NOMO-1 treated with dmso at 0.1 percent for 144 hours (cell line): ENCODE measurements around the gene RAPGEF5.

Experiments
- DNase-seq: peaks from one replicate; lab custom pipeline; 2025; ENCODE audit not compliant: unreplicated experiment; lab: John Stamatoyannopoulos, UW

The RAPGEF5 gene

DNA sequence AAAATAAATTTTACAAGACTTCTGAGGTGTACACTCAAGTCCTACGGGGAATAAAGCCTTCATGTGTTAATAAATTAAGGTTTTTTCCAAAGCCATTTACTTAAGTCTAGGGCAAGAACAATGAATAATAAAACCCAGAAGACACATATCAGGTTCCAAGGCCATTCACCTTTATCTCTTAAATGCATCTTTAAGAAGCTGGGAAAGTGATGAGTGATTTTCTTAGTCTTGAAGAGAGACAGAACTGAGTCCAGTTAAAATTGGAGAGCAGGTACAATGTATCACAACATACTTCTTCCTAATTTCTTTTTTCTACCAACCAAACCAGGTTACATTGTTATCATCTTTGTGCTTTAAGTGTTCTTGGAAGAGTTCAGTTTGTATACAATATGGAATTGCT, 189.5 kb downstream of the RAPGEF5 start:
- no peak for DNase-seq

GRCh38 chr7:22166928-22167327, 190.0 kb downstream of the RAPGEF5 start:
- no peak for DNase-seq

GRCh38 chr7:22159341-22159740, 197.6 kb downstream of the RAPGEF5 start:
- no peak for DNase-seq

GRCh38 chr7:22157552-22157951, 199.4 kb downstream of the RAPGEF5 start:
- DNase-seq, result no peak

- no peak for DNase-seq
These were observed 200.7 kb downstream of the RAPGEF5 start for GRCh38 chr7:22156205-22156604.

- no peak for DNase-seq
These were observed 202.8 kb downstream of the RAPGEF5 start for GRCh38 chr7:22154143-22154529.

GRCh38 chr7:22153432-22154142, 203.4 kb downstream of the RAPGEF5 start:
- no peak for DNase-seq

DNA sequence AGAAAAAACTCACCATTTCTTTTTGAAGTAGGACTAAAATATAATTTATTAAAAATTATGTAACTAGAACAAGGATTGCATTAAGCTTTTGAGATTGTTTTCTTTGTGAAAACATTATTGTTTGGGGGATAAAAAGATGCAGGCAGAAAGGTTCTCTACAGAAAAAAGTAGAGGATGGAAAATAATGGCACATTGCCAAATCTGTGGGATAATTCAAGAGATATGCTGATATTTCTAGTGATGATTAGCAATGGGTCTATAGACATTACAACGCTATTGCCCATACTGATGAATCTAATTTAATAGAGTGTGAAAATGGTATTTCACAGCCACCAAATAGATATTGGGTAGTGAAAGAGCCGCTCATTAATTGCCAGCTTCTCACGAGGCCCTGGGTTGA, 204.3 kb downstream of the RAPGEF5 start:
- DNase-seq, result no peak

DNA sequence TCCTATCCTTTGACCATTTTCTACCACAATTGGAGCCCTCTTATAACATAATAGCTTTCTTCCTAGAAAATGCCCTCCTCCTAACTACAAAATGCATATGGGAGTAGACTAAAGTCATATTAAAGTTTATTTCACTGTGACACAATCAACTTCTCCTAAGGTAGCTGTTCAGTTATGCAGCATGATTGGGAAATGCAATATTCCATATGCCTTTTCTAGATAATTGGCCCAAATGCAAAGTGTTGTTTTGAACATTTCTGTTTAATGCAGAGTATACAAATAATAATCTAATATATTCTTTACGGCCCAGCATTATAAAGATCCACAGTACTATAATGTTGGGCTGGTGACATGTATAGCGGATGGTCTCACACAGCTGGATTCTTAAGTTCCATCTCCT, 205.1 kb downstream of the RAPGEF5 start:
- no peak for DNase-seq

- no peak for DNase-seq
These were observed 206.7 kb downstream of the RAPGEF5 start for GRCh38 chr7:22150221-22150620.

- no peak for DNase-seq
These were observed 209.1 kb downstream of the RAPGEF5 start for GRCh38 chr7:22147868-22148267.

DNA sequence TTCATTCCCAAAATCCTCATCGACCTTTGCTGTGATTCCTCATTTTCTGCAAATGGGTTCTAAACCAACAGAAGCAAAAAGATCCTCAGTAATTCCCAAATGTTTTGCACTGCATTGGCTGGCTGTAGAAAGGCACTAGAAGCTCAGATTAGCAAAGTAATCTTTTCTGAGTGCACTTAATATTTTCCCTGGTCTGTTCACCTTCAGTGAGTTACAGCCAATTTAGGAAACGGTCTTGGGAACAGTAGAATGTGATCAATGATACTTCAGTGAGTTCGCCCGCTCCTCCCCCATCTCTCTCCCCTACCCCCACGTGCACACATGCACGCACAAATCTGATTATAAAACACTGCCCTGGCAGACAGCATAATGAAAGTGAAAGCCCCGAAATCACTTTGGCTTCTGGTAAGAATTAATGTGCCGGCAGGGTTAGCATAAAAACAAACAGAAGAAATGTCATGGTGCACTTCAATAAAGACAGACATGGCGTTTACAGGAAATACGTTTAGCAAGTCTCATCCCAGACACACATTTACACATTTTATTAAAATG, 209.9 kb downstream of the RAPGEF5 start:
- no peak for DNase-seq

- DNase-seq, result no peak
These were observed 212.0 kb downstream of the RAPGEF5 start for GRCh38 chr7:22144950-22145349.

DNA sequence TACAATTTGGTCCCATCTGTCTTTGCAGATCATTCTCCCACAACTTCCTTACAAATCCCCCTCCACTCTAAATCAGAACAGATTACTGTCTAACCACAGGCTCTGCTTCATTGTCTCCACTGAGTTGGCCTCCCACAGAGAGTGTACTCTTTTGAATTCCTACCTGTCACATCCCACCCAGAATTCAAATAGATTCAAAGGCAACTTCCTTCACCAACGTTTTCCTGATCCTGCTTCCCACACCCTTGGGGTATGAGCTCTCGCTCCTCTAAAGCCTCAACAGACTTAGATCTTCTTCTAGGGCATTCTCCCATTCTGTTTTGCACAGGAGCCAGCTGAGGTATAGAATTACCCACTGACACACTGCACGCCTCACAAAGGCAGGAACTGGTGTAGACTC, 213.5 kb downstream of the RAPGEF5 start:
- DNase-seq, result no peak

DNA sequence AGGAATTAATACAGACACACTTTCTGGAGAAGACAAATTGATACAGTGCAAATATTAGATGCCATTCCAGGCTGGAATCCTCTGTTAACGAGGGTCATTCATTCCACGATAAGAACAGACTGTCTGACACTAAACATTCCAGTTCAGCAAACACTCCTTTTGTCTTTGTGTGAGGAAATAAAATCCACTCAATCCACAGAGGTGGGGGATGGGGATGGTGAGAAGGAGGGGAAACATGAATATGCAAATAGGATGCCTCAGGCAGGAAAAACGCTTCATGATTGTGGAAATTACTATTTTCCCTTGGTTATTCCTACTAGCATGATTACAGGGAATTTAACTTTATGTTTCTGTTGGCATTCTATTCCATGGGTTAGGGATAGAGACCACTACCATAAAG, 214.4 kb downstream of the RAPGEF5 start:
- no peak for DNase-seq

- no peak for DNase-seq
These were observed 215.6 kb downstream of the RAPGEF5 start for GRCh38 chr7:22141355-22141754.

DNA sequence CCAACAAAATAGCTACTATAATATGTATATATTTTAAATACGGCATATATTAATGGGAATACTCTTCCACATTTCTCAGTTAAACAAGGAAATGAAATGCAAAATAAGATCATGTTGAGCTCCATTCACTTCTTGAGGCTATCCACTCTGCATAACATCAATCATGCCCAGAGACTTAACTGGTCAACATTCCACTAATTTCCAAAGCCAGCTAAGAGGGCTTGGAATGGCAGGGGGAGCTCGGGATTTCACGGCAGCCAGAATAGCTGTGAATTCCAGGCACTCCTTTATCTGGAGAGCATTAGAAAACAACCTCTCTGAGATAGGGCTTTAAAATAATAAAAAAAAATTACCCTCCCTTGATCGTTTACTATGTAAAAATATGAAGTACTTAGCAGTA, 216.4 kb downstream of the RAPGEF5 start:
- DNase-seq, result no peak

GRCh38 chr7:22138886-22139285, 218.1 kb downstream of the RAPGEF5 start:
- DNase-seq, result no peak

DNA sequence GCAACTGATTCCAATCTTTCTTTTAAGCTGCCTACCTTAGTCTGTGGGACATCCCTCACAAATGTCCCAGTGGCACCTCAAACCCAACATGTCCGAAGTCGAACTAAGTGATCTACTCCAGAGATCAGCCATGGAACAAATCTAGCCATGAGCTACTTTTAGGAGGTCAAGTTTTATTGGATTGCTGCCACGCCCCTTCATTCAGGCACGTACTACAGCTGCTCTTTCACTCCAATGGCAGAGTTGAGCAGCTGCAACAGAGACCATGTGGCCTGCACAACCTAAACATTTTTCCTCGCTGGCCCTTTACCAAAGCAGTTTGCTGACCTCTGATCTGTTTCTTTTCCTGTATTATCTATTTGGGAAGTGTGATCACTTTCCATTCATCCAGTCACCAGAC, 218.8 kb downstream of the RAPGEF5 start:
- DNase-seq, result no peak

- DNase-seq, result no peak
These were observed 219.5 kb downstream of the RAPGEF5 start for GRCh38 chr7:22137466-22137865.

GRCh38 chr7:22137026-22137425, 219.9 kb downstream of the RAPGEF5 start:
- DNase-seq, result no peak

DNA sequence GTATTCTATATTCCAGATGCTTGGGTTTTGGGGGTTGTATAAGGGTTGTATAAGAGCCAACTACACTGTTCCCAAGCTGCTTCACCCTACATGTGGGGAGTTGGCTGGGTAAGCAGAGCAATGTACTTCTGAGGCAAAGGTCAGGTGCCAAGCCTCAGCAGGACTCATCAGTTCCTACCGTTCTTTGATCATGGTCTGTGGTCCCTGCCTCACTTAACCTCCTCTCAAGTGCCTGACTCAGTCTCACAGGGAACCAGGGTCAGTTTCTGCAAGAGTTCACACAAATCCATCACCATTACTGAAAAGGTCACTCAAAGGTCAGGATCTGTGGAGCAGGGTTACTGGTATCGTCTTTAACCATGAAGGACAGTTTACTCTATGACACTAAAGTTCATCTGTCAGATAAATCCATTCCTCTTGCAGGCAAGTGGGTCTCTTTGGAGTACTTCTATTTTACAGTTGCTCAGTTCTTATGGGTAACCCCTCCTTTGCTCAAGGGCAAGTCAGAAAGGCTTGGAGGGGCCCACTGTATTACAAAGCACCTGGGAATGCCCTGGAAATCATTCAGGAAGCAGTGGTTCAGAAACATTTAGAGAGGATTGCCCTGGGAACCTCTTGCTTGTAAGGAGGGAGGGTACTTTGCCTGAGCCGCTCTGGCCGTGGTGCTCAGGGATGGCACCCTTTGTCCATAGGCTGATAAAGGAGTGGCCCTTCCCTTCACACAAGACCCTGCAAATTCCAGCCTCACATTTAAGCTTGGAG, 227.0 kb downstream of the RAPGEF5 start:
- no peak for DNase-seq
